Measurements from ENCODE around the gene AATK.
A peak's percentile ranks its signal among the peaks of the same experiment; 100 is the strongest.
"Not testable (repeated sequence)": the region's sequence is repeated elsewhere in the genome, so short reads cannot be mapped to it uniquely, and the experiment has no call there.

Gene AATK

DNA sequence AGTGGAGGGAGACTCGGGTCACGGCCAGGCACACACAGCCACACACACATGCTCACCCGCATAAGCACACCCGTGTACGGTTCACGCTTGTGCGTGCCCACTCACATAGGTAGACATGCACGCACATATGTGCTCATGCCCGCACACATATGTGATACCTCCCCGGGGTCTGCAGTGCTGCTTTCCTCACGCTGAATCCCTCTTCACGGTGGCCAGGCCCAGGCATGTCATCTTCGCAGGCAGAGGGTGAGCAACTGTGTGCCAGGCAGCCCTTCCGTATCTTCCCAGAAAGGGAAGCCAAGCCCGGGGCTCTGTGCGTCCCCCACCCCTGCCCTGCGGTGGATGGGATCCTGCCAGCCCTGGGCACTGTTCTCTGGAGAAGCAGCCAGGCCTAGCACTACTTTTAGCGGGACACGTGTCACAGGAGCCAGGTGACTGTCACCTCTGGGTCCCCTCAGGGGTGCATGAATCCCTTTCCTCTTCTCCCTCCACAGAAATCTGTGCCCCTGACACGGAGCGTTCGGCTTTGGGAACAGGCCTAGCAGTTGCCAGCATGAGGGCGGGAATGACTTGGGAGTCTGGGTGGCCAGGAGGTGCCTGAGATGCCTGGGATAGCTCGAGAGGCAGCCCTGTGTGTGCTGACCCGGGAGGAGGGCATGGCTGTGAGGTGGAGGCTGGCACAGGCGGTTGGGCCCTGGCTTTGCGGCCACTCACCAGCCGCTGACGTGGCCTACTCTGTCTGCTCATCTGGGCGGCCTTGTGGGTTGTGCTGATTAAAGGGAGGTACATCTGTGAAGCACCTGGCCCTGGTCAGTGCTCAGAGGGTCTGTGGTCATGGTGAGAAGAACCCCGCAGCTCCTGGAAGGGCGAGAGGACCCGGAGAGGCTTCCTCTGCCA lies 83.6 kb downstream of the AATK start:
- H3K4me3 ChIP-seq (ENCODE audit: low read length) = no peak overlapping the region
- TF ChIP-seq, protein P1, sequence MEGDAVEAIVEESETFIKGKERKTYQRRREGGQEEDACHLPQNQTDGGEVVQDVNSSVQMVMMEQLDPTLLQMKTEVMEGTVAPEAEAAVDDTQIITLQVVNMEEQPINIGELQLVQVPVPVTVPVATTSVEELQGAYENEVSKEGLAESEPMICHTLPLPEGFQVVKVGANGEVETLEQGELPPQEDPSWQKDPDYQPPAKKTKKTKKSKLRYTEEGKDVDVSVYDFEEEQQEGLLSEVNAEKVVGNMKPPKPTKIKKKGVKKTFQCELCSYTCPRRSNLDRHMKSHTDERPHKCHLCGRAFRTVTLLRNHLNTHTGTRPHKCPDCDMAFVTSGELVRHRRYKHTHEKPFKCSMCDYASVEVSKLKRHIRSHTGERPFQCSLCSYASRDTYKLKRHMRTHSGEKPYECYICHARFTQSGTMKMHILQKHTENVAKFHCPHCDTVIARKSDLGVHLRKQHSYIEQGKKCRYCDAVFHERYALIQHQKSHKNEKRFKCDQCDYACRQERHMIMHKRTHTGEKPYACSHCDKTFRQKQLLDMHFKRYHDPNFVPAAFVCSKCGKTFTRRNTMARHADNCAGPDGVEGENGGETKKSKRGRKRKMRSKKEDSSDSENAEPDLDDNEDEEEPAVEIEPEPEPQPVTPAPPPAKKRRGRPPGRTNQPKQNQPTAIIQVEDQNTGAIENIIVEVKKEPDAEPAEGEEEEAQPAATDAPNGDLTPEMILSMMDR (IDR thresholded peaks at IDR 0.05; ENCODE audit: insufficient read depth, low read depth, low read length, missing control alignments) = no peak
- peak; percentile 59 for DNase-seq (ENCODE audit: low read depth)

DNA sequence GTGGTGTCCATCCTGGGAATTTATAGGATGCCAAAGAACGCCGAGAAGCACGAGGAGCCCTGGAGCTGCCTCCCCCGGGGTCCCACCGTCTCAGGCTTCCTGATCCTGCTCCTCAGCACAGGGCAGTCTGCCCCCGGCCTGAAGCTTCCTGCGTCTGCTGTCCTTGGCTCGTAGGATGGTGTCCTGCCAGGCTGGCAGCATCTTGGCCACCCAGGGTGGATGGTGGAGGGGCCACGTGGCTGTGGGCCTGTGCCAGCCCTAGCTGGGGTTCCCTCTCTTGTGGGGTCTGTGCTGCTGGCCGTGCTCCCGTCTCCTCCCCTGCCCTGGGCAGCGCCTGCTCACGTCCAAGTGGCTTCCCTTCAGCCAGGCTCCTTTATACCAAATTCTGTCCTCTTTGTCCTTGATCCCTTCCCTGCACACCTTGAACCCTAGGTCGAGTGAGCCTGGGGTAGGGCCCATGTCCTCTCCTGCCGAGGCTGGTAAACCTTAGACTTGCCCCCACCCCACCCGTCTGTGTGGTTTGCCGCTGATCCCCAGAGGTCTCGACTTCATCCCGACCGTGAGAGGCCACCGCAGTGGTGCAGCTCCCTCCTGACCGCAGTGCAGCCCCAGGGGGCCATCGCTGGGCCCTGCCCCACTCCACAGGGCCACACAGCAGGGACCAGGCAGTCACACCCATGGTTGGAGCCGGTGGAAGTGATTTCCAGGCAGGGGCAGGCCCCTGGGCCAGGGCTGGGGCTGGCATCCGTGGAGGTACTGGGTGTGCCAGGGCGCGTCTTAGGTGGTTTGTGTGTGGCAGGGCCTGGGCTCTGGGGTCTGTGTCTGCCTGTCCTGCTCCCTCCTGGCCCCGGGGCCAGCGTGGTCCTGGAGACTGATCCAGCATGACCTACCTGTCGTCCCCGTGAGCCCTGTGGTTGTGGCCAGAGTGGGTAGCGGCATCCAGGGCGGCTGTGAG lies 84.5 kb downstream of the AATK start:
- no peak overlapping the region for H3K4me3 ChIP-seq (ENCODE audit: low read length)
- TF ChIP-seq, protein P1 (IDR thresholded peaks at IDR 0.05; ENCODE audit: insufficient read depth, low read depth, low read length, missing control alignments) = no peak
- DNase-seq (ENCODE audit: low read depth) = no peak

DNA sequence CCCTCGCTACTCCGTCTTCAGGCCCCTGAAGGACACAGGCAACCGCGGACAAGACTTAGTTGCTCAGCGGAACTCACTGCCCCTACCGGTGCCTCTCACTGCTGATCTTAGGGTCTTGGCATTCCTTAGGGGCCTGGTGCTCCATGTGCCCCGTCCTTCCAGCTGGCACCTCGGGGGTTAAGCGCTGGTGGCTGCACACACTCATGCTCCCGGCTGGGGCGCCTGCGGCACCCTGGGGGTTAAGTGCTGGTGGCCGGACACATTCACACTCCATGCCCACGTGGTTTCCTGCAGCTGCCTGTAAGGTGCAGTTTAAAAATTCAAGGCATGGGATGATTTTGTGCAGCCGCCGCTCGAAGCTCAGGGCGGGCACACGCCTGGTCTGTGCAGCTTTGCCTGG lies 86.0 kb downstream of the AATK start:
- no peak for DNase-seq (ENCODE audit: low read depth)
- TF ChIP-seq, protein P1 (IDR thresholded peaks at IDR 0.05; ENCODE audit: insufficient read depth, low read depth, low read length, missing control alignments) = no peak

DNA sequence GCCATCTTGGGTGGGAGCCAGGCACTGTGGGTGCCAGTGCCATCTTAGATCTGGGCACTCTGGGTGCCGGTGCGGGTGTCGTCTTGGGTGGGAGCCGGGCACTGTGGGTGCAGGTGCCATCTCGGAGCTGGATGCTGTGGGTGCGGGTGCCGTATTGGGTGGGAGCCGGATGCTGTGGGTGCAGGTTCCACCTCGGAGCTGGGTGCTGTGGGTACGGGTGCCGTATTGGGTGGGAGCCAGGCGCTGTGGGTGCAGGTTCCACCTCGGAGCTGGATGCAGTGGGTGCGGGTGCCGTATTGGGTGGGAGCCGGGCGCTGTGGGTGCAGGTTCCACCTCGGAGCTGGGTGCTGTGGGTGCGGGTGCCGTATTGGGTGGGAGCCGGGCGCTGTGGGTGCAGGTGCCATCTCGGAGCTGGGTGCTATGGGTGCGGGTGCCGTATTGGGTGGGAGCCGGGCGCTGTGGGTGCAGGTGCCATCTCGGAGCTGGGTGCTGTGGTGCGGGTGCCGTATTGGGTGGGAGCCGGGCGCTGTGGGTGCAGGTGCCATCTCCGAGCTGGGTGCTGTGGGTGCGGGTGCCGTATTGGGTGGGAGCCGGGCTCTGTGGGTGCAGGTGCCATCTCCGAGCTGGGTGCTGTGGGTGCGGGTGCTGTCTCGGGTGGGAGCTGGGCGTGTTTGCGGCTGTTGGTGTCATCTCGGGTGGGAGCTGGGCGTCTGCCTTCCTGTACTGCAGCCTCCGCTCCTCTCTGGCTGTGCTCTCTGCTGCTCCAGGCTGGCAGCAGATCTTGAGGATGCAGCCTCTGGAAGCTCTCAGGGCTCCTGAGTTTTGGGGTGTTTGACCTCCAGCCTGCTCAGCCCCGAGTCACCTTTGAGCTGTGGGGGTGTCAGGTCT lies 87.8 kb downstream of the AATK start:
- not testable (repeated sequence) for DNase-seq (ENCODE audit: low read depth); H3K4me3 ChIP-seq (ENCODE audit: low read length)

More for the DNA sequence above, 86.0 kb downstream of the AATK start:
- H3K4me3 ChIP-seq (ENCODE audit: low read length) = no peak overlapping the region

DNA sequence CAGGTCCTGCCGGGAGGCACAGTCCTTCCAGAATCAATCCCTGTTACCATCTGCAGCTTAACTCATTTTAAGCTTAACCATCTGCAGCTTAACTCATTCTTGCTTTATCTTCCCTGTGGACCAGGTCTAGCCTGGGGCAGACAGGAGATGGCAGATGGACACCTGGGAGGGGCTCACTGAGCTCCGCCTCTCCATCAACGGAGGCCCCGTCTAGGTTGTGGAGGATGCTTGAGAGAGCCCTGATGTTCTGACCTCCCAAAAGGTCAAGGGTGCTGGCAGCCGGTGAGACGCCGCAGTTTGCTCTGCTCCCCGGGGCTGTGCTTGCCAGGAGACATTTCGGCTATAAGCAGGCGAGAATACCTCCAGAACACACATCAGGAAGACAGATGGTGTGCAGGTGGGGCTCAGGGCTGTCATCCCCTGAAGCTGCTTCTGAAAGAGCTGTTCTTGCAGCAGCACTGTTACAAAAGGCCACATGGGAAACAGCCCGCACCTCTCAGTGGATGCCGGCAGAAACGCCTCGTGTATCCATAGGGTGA lies 89.8 kb downstream of the AATK start:
- no peak overlapping the region for H3K4me3 ChIP-seq (ENCODE audit: low read length)
- DNase-seq (ENCODE audit: low read depth) = no peak
- TF ChIP-seq, protein P1 (IDR thresholded peaks at IDR 0.05; ENCODE audit: insufficient read depth, low read depth, low read length, missing control alignments) = no peak

DNA sequence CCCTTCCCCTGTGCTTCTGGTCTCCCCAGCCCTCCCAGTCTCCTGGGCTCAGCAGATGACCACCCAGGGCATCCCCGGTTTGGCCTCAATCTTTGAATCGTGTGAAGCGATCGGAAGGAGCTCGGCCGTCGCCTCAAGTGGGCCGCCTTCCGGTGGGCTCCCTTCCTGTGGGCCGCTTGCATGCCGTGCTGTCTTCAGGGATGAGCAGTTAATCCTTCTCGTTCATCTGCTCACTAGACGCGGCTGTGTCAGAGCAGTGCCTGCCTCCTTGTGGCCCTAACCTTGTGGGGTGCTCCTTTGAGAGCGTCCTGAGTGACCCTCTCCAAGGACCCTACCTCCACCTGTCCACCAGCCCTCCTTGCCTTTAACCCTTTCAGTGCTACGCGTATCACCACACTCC lies 90.7 kb downstream of the AATK start:
- DNase-seq (ENCODE audit: low read depth) = no peak
- H3K4me3 ChIP-seq (ENCODE audit: low read length) = no peak overlapping the region
- TF ChIP-seq, protein P1 (IDR thresholded peaks at IDR 0.05; ENCODE audit: insufficient read depth, low read depth, low read length, missing control alignments) = no peak
